OCI-LY7 (cell line): Measurements from ENCODE around the gene PITPNM3. TPM values are rescaled to one million over a fixed set of nuclear protein-coding genes. Genes with fewer than 3 reads are reported as not detected.

ENCODE experiments used
- BruUV-seq: library from RNA; stranded (reverse); fragments of 400-500 nt; replicated peaks from 2 replicates; lab custom pipeline; 2021; lab: Mats Ljungman, UMichigan
- CTCF ChIA-PET: fragments of 300-600 bp; sonication (Branson Sonifier 250); formaldehyde crosslinking; loops from one replicate; lab custom pipeline; 2022; ENCODE audit warnings: antibody characterized with exemption; ENCODE audit not compliant: unreplicated experiment; lab: Charles Lee
- POLR2A ChIA-PET: fragments of 300-600 bp; sonication (Branson Sonifier 250); formaldehyde crosslinking; loops from one replicate; lab custom pipeline; 2022; ENCODE audit warnings: antibody characterized with exemption; lab: Charles Lee
- DNase-seq: peaks from one replicate; pipeline ENCODE4 v3.0.0-alpha.2; 2015; ENCODE audit warnings: low spot score
- H2AFZ ChIP-seq: fragments of 200-600 bp; sonication (generic), shearing (Covaris generic); 2 replicates; pipeline ENCODE4 v1.6.1; 2014; ENCODE audit warnings: mild to moderate bottlenecking, antibody characterized with exemption, low read length, moderate library complexity
- H3K27ac ChIP-seq: fragments of 200-600 bp; sonication (generic); 2 replicates; pipeline ENCODE4 v1.5.1; 2014; ENCODE audit warnings: mixed run types, low read depth, mild to moderate bottlenecking, moderate library complexity, low read length, inconsistent platforms; ENCODE audit not compliant: poor library complexity, severe bottlenecking
- H3K36me3 ChIP-seq: fragments of 200-600 bp; sonication (generic); 2 replicates; pipeline ENCODE4 v1.6.1; 2014; ENCODE audit warnings: mild to moderate bottlenecking, antibody characterized with exemption, low read length, moderate library complexity, mixed read lengths; ENCODE audit not compliant: insufficient read depth
- H3K4me1 ChIP-seq: fragments of 200-600 bp; sonication (generic); 2 replicates; pipeline ENCODE4 v1.5.1; 2014; ENCODE audit warnings: mild to moderate bottlenecking, low read length; ENCODE audit not compliant: insufficient read depth, poor library complexity, severe bottlenecking
- H3K4me2 ChIP-seq: fragments of 200-600 bp; sonication (generic); 2 replicates; pipeline ENCODE4 v1.6.1; 2014; ENCODE audit warnings: mild to moderate bottlenecking, low read length
- H3K4me3 ChIP-seq: fragments of 200-600 bp; sonication (generic); 2 replicates; pipeline ENCODE4 v1.5.1; 2014; ENCODE audit warnings: mild to moderate bottlenecking, low read depth, low read length; ENCODE audit not compliant: poor library complexity, severe bottlenecking
- H3K79me2 ChIP-seq: fragments of 200-600 bp; sonication (generic); 2 replicates; pipeline ENCODE4 v1.6.1; 2016; ENCODE audit warnings: low read depth, mild to moderate bottlenecking, low read length, moderate library complexity, mixed read lengths; ENCODE audit not compliant: insufficient read depth
- H3K9me2 ChIP-seq: fragments of 200-600 bp; sonication (generic); 2 replicates; pipeline ENCODE4 v1.6.1; 2016; ENCODE audit warnings: mild to moderate bottlenecking, low read length, mixed read lengths; ENCODE audit not compliant: insufficient read depth
- H3K9me3 ChIP-seq: fragments of 200-600 bp; sonication (generic); 2 replicates; pipeline ENCODE4 v1.6.1; 2014; ENCODE audit warnings: mild to moderate bottlenecking, mixed run types, low read length, mixed read lengths
- H4K20me1 ChIP-seq: fragments of 200-600 bp; sonication (generic); 2 replicates; pipeline ENCODE4 v1.6.1; 2014; ENCODE audit warnings: mild to moderate bottlenecking, antibody characterized with exemption, low read length, moderate library complexity, mixed read lengths; ENCODE audit not compliant: insufficient read depth
- EZH2phosphoT487 ChIP-seq: fragments of 200-600 bp; sonication (generic); IDR thresholded peaks from 2 replicates; pipeline ENCODE4 v1.6.1; 2018; ENCODE audit warnings: low read depth, borderline replicate concordance, mild to moderate bottlenecking, mixed run types, antibody characterized with exemption, low read length, moderate library complexity, mixed read lengths
- intact Hi-C: fragments of 100-400 bp; cut with micrococcal nuclease; formaldehyde crosslinking; loops from one replicate; pipeline ENCODE4 v1.10.0; 2022; ENCODE audit not compliant: unreplicated experiment
- total RNA-seq, 2 experiments: library from RNA; depleted of rRNA in 1 of 2; stranded (reverse); fragments of >200 nt in 1 of 2; shearing (Covaris generic) in 1 of 2; gene quantifications; 2 replicates each; pipeline ENCODE4 v1.2.3, GENCODE V29; 2014 to 2022
- TF ChIP-seq, protein P1 (sequence below): fragments of 200-600 bp; sonication (generic); conservative IDR thresholded peaks from 2 replicates; pipeline ENCODE4 v1.5.1; 2014; ENCODE audit warnings: mild to moderate bottlenecking, antibody characterized with exemption, low read length, moderate library complexity, mixed read lengths

The PITPNM3 gene
- total RNA-seq, 2 experiments from 2014 or later: 0.76 to 1.6 TPM

DNA sequence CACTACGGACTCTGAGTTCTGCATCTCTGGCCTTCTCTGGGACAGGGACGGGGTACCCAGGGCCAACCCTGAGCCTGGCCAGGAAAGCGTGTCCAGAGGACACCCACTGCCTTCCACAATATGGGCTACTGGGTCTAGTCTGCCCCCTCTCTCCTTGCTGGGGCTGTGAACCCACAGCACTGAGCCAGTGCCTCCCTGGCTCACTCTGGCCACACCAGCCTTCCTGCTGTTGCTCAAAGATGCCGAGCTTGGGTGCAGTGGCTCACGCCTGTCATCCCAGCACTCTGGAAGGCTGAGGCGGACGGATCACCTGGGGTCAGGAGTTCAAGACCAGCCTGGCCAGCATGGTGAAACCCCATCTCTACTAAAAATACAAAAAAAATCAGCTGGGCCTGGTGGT, 24.8 kb downstream of the PITPNM3 start:
- no peaks in the 10 kb centered on the region for H3K4me1 ChIP-seq
- ChIA-PET CTCF (no interaction called here), POLR2A (interaction anchor here (0.7 kb wide), 1 partner anchor 465 kb away, joined by 3 read pairs; no protein-coding TSS in a partner anchor)
- H3K4me3 ChIP-seq: no peak overlapping the region
- H3K9me2 ChIP-seq: no peaks in the 10 kb centered on the region
- H3K36me3 ChIP-seq: no peaks in the 10 kb centered on the region
- no peaks in the 10 kb centered on the region for H4K20me1 ChIP-seq
- no peak overlapping the region for H2AFZ ChIP-seq
- intact Hi-C loops: no loop called here
- no peaks in the 10 kb centered on the region for H3K79me2 ChIP-seq
- DNase-seq: no peak
- no peak overlapping the region for H3K4me2 ChIP-seq
- no TSS peak for BruUV-seq
- no peak overlapping the region for H3K27ac ChIP-seq
- no peaks in the 10 kb centered on the region for H3K9me3 ChIP-seq
- TF ChIP-seq, protein P1, sequence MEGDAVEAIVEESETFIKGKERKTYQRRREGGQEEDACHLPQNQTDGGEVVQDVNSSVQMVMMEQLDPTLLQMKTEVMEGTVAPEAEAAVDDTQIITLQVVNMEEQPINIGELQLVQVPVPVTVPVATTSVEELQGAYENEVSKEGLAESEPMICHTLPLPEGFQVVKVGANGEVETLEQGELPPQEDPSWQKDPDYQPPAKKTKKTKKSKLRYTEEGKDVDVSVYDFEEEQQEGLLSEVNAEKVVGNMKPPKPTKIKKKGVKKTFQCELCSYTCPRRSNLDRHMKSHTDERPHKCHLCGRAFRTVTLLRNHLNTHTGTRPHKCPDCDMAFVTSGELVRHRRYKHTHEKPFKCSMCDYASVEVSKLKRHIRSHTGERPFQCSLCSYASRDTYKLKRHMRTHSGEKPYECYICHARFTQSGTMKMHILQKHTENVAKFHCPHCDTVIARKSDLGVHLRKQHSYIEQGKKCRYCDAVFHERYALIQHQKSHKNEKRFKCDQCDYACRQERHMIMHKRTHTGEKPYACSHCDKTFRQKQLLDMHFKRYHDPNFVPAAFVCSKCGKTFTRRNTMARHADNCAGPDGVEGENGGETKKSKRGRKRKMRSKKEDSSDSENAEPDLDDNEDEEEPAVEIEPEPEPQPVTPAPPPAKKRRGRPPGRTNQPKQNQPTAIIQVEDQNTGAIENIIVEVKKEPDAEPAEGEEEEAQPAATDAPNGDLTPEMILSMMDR: no peak
- TF ChIP-seq EZH2phosphoT487: no peak

DNA sequence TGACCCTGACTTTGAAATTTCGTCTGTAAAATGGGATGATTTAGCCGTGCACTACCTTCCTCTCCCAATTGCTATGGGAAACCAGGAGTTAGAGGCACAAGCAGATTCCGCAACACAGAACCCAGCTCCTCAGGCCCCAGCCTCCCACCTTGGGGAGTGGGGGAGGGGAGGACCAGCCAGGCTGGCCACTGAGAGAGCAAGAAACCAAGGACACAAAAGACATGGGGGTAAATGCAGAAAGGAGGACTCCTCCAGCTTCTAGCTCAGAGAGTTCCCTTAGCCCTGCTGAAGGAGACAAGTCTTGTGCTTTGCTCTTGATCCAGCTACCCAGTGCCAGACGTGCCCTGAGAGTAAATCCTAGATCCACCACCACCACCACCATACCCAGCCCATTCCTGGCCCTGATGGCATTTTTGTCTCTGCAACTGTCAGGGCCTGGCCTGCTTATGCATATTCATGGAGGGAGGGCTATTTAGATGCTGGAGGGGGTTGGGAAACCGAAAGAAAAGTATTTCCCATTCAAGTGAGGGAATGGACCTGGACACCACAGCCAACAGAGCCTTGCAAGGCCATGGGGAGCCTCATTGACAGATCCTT, 25.9 kb downstream of the PITPNM3 start:
- H3K9me3 ChIP-seq: no peaks in the 10 kb centered on the region
- H3K27ac ChIP-seq: no peak overlapping the region
- no peaks in the 10 kb centered on the region for H3K79me2 ChIP-seq
- DNase-seq: no peak
- no peak overlapping the region for H3K4me3 ChIP-seq
- H2AFZ ChIP-seq: no peak overlapping the region
- BruUV-seq: no TSS peak
- TF ChIP-seq EZH2phosphoT487: no peak
- TF ChIP-seq, protein P1: no peak
- ChIA-PET CTCF (no interaction called here), POLR2A (no interaction called here)
- H3K9me2 ChIP-seq: no peaks in the 10 kb centered on the region
- no peaks in the 10 kb centered on the region for H3K36me3 ChIP-seq
- H3K4me1 ChIP-seq: no peaks in the 10 kb centered on the region
- intact Hi-C loops: no loop called here
- no peaks in the 10 kb centered on the region for H4K20me1 ChIP-seq
- H3K4me2 ChIP-seq: no peak overlapping the region

DNA sequence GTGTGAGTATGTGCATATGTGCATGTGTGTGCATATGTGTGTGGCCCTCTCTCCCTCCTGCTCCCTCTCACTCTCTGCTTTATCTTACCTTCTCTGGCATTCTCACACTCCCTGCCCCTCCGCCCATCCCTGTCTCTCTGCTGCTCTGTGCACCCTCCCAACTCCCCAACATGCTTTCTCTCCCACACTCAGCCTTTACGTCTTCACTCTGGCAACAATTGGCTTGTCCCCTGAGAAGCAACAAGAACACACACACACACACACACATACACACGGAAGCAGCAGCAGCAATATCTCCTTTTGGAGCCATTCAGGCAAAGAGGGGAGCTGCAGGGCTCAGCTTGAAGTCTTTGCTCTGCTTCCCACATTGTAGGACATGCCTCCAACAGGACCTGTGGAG, 27.8 kb downstream of the PITPNM3 start:
- Histone ChIP-seq H3K4me2 (no peak overlapping the region), H3K27ac (no peak overlapping the region), H3K9me2 (no peaks in the 10 kb centered on the region), H3K4me3 (no peak overlapping the region), H3K36me3 (no peaks in the 10 kb centered on the region), H3K4me1 (no peaks in the 10 kb centered on the region), H3K9me3 (no peaks in the 10 kb centered on the region), H4K20me1 (no peaks in the 10 kb centered on the region), H2AFZ (no peak overlapping the region), H3K79me2 (no peaks in the 10 kb centered on the region)
- TF ChIP-seq, protein P1: no peak
- no peak for TF ChIP-seq EZH2phosphoT487
- ChIA-PET POLR2A (no interaction called here), CTCF (no interaction called here)
- no peak for DNase-seq
- intact Hi-C loops: no loop called here
- no TSS peak for BruUV-seq
